ENCODE data around the gene ANTXR1.

ANTXR1 gene

DNA sequence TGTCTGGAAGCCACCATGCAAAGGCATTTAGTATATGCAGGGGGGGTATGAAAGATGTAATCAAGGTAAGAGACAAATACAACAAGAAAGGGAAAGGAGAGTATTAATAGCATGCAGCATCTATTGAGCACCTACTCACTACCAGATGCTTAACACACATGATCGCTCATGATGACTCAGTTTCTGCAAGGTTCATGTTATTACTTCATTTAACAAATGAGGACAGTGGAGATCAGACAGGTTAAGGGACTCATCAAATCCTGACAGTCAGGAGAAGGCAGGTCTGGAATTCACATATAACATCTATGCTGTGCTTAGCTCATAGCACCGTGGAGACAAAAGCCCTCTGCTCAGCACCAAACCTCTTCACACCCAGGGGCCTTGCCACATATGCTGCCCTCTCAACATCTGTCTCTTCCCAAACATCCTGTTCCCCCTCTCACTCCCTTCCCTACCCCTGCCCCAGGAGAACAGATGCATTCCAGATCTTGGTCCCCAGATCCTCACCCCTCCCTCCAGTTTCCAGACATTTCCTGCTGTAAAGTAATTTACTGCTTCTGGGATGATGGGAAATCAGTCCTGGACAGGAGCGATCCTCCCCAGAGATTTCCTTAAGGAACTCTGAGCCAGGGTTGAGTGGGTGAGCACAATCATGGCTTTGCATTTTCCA lies 155.3 kb downstream of the ANTXR1 start:
- TF ChIP-seq, protein P1, sequence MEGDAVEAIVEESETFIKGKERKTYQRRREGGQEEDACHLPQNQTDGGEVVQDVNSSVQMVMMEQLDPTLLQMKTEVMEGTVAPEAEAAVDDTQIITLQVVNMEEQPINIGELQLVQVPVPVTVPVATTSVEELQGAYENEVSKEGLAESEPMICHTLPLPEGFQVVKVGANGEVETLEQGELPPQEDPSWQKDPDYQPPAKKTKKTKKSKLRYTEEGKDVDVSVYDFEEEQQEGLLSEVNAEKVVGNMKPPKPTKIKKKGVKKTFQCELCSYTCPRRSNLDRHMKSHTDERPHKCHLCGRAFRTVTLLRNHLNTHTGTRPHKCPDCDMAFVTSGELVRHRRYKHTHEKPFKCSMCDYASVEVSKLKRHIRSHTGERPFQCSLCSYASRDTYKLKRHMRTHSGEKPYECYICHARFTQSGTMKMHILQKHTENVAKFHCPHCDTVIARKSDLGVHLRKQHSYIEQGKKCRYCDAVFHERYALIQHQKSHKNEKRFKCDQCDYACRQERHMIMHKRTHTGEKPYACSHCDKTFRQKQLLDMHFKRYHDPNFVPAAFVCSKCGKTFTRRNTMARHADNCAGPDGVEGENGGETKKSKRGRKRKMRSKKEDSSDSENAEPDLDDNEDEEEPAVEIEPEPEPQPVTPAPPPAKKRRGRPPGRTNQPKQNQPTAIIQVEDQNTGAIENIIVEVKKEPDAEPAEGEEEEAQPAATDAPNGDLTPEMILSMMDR (IDR thresholded peaks at IDR 0.05; ENCODE audit: low read depth, low read length) = no peak
- DNase-seq (ENCODE audit: extremely low read depth, low read depth) = no peak

DNA sequence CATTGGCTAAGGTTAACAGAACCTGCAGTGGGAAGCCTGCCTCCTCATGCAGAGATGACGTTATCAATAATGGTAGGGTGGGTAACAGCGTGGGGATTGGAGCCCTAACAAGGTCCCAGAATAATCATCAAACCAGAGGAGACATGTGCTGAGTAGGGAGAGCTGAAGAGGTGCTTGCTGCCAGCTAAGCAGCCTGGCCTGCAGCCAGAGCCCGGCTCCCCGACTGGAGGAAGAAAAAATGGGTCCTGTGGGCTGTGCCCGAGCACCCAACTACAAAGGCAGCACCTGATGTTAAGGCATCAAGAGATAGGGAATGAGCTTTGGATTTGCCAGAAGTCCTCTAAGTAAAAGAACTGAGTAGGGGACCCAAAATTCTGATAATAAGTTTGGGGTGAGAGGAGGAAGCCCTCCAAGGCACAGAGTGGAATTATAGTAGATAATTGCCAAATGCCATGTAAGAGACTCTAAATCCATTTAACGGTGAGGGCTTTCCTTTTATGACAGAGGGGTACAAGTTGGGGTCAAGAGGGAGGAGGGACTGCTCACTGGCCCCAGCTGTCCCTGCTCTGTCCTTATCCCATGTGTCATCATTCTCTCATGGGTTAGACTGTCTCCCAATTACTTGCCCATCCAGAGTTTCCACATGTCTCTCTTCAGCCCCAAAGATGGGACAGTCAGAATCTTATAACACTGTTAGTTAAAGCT lies 156.1 kb downstream of the ANTXR1 start:
- TF ChIP-seq, protein P1 (IDR thresholded peaks at IDR 0.05; ENCODE audit: low read depth, low read length) = no peak
- no peak for DNase-seq (ENCODE audit: extremely low read depth, low read depth)

DNA sequence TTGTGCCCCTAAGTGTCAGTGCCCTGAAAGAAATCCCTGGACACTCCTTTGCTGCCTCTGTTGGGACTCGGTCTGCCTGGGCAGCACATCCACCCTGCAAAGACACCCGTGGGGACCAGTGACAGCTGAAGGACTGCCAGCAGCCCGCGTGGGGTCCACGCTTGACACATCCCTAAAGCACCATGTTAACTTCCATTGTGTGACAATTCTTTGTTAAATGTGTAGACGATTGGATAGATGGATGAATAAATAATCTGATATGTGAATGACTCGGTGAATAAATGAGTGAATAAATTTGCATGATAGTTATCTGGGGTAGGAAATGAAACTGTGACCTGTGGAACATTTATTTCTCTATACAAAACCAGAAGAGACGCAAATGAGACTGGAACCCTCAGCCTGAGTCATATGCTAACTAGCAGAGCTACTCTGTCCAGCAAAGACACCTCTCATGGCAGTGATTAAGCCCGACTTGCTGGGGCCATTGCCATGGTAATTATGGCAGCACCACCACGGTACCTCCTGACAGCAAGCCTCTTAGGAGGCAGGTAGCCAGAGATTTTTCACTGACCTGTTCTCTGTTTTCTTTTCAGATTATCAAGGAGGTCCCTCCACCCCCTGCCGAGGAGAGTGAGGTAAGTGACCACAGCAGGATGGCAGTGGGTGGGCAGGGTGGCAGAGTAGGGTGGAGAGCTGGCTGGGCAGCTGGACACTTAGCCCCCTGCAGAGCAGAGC lies 156.8 kb downstream of the ANTXR1 start:
- TF ChIP-seq, protein P1 (IDR thresholded peaks at IDR 0.05; ENCODE audit: low read depth, low read length) = no peak
- DNase-seq (ENCODE audit: extremely low read depth, low read depth) = no peak

DNA sequence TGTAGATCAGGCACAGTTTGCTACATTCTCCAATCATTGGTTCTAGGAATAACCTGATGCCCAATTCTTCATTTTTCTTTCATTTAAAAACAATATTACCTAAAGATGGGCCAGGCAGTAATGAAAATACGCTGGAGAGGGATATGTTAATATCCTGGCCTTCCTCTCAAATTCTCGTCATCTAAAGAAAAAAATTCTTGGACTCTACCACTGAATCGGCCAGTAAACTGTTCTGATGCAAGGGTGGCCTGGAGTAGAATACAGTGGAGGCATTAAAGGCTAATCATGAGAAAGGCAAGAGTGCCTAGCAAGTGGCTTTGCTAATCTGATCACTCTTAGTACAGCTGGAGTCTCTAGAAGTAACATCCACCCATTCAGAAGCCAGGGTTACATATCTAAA lies 157.7 kb downstream of the ANTXR1 start:
- TF ChIP-seq, protein P1 (IDR thresholded peaks at IDR 0.05; ENCODE audit: low read depth, low read length) = no peak
- no peak for DNase-seq (ENCODE audit: extremely low read depth, low read depth)

DNA sequence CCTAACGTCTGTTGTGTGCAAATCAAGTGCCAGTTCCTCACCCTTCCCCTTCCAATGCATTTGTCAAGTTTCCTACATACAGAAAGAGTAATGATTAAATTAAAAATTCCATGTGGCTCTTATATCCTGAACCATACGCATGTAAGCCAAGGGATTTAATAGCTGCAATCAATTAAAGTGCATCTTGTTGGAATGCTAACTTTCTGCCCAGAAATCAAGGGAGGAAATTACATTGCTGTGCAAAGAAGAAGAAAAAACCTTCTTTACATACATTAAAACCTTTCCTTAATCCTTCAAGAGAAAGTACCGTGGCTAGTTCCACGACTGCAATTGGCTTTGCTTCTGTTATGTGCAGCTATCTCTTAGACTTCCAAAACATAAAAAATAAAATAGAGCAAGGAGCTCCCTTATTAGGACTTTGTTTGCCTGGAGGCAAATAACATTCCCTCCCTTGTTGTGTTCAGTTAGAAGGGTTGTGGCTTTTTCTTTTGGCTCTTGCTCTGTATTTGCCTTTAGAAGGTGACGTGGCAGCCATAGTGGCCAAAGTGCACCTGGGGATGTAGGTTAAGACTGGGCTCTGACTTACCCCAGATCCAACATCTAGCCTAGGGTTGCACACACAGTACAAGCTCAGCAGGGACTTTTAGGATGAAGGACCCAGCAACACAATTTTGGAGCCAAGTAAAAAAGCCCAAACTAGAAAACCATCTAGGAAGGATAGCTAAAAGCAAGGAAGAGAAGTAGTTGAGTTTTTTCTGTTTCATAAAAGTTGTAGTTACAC lies 158.3 kb downstream of the ANTXR1 start:
- TF ChIP-seq, protein P1 (IDR thresholded peaks at IDR 0.05; ENCODE audit: low read depth, low read length) = no peak
- DNase-seq (ENCODE audit: extremely low read depth, low read depth) = peak; percentile 16

DNA sequence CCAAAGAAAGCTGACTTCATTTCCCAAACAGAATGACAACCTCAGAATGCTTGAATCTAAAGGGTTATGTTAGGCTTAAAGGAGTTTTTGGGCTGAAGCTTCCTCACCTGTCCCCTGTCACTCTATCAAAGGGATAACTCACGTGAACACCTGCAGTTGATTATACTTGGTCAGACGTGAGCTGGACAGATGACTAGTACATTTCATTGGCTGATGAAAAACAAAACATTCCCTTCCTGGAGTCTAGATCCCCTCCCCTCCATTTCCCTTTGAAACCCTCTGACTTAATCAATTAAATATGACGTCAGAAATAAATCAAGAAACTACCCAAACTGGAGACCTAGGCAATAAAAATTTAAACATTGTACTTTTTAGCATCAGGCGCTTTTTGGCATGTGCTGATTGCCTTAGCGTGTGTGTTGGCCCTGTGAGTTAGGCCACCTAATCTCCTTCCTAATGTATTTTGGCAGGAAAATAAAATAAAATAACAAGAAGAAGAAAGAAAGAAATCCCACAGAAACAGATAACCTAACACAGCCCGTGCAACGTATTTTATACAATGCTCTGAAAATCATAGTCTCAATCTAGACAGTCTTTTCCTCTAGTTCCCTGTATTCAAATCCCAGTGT lies 159.0 kb downstream of the ANTXR1 start:
- DNase-seq (ENCODE audit: extremely low read depth, low read depth) = no peak
- TF ChIP-seq, protein P1 (IDR thresholded peaks at IDR 0.05; ENCODE audit: low read depth, low read length) = no peak
